Panc1 (cell line): ENCODE results near the gene PIWIL1. TPM values are rescaled to one million over a fixed set of nuclear protein-coding genes. Genes with fewer than 3 reads are reported as not detected.

ENCODE experiments used
- ATAC-seq: fragments of 200-7000 bp; cut with Tn5 transposase; 2 replicates; pipeline ENCODE4 v1.9.1; 2020; ENCODE audit warnings: mild to moderate bottlenecking, moderate library complexity
- BruUV-seq: library from RNA; stranded (reverse); fragments of 400-500 nt; replicated peaks from 2 replicates; lab custom pipeline; 2021; lab: Mats Ljungman, UMichigan
- CTCF ChIA-PET: fragments of 300-600 bp; sonication (Branson Sonifier 250); formaldehyde crosslinking; loops from one replicate; lab custom pipeline; 2022; ENCODE audit warnings: antibody characterized with exemption; lab: Charles Lee
- POLR2A ChIA-PET: fragments of 300-600 bp; sonication (Branson Sonifier 250); formaldehyde crosslinking; loops from one replicate; lab custom pipeline; 2022; ENCODE audit warnings: antibody characterized with exemption; lab: Charles Lee
- DNase-seq: peaks from one replicate; pipeline ENCODE4 v3.0.0-alpha.2; 2010; ENCODE audit warnings: low read depth, low spot score
- H3K27ac ChIP-seq: 2 replicates; pipeline ENCODE4 v1.5.1; 2011; ENCODE audit warnings: mild to moderate bottlenecking, low read length, inconsistent platforms
- H3K27me3 ChIP-seq: fragments of 200-500 bp; sonication (Bioruptor generic); 2 replicates; pipeline ENCODE4 v1.6.0; 2014; ENCODE audit warnings: low read length, inconsistent platforms; ENCODE audit not compliant: control insufficient read depth, insufficient read depth
- H3K36me3 ChIP-seq: fragments of 200-500 bp; sonication (Bioruptor generic); 2 replicates; pipeline ENCODE4 v1.5.1; 2014; ENCODE audit warnings: inconsistent platforms, mild to moderate bottlenecking, low read length, moderate library complexity; ENCODE audit not compliant: control insufficient read depth, insufficient read depth
- H3K4me1 ChIP-seq: 2 replicates; pipeline ENCODE4 v1.5.1; 2011; ENCODE audit warnings: inconsistent platforms, mild to moderate bottlenecking, low read length, moderate library complexity; ENCODE audit not compliant: control insufficient read depth, insufficient read depth
- H3K4me3 ChIP-seq, 2 experiments: 2 replicates each; pipeline ENCODE4 v1.5.1; 2011 to 2012; ENCODE audit warnings: low read depth in 2 of 2, low read length in 2 of 2, mild to moderate bottlenecking in 2 of 2, inconsistent platforms in 1 of 2, moderate library complexity in 1 of 2
- H3K9me3 ChIP-seq: fragments of 200-500 bp; sonication (Bioruptor generic); 2 replicates; pipeline ENCODE4 v1.5.1; 2014; ENCODE audit warnings: low read depth, mild to moderate bottlenecking, inconsistent platforms, low read length, moderate library complexity; ENCODE audit not compliant: control insufficient read depth, insufficient read depth
- CTCF ChIP-seq: fragments of 450-650 bp; IDR thresholded peaks from 2 replicates; pipeline ENCODE4 v1.5.1; 2017; ENCODE audit warnings: mild to moderate bottlenecking
- POLR2AphosphoS5 ChIP-seq: IDR thresholded peaks from 2 replicates; pipeline ENCODE4 v1.6.1; 2012; ENCODE audit warnings: mild to moderate bottlenecking, low read depth, low read length, moderate library complexity
- REST ChIP-seq, 2 experiments: IDR thresholded peaks; 2 replicates each; pipeline ENCODE4 v1.6.1; 2011 to 2012; ENCODE audit warnings: low read depth in 2 of 2, control low read depth in 1 of 2, low read length in 1 of 2, mild to moderate bottlenecking in 1 of 2, moderate library complexity in 1 of 2; ENCODE audit not compliant: insufficient read depth in 1 of 2
- SIN3A ChIP-seq: IDR thresholded peaks from 2 replicates; pipeline ENCODE4 v1.6.1; 2012; ENCODE audit warnings: low read depth, mild to moderate bottlenecking, low read length, moderate library complexity, borderline replicate concordance; ENCODE audit not compliant: insufficient read depth
- TCF7L2 ChIP-seq: IDR thresholded peaks from 2 replicates; pipeline ENCODE4 v1.6.1; 2011; ENCODE audit warnings: mild to moderate bottlenecking, low read depth, low read length, inconsistent platforms
- in situ Hi-C: cut with HindIII; loops from 2 replicates; pipeline ENCODE4 v1.10.0; 2016; ENCODE audit warnings: low sequenced_read_pairs, low pct_unique_long_range_greater_than_20kb
- intact Hi-C: fragments of 100-400 bp; cut with micrococcal nuclease; formaldehyde crosslinking; loops from one replicate; pipeline ENCODE4 v1.10.0; 2022; ENCODE audit not compliant: unreplicated experiment
- total RNA-seq: library from RNA; stranded (reverse); gene quantifications from one replicate; pipeline ENCODE4 v1.2.1, GENCODE V29; 2021; ENCODE audit not compliant: unreplicated experiment

Gene PIWIL1
- total RNA-seq, 1 experiment from 2014 or later: not detected

GRCh38 chr12:130357729-130358330, 20.1 kb downstream of the PIWIL1 start:
- no peaks in the 10 kb centered on the region for H3K9me3 ChIP-seq
- H3K4me3 ChIP-seq: no peak overlapping the region
- no peaks in the 10 kb centered on the region for H3K36me3 ChIP-seq
- TF ChIP-seq TCF7L2 (no peak), CTCF (no peak), POLR2AphosphoS5 (no peak), SIN3A (no peak), REST (IDR thresholded peaks at IDR 0.05; ENCODE audit: insufficient read depth in 1 of 2, low read depth in 2 of 2, low read length in 1 of 2) (no peak)
- peaks cover 31% of the 10 kb centered on the region for H3K27me3 ChIP-seq
- in situ Hi-C loops: no loop called here
- intact Hi-C loops: no loop called here
- ChIA-PET CTCF (no interaction called here), POLR2A (no interaction called here)
- no peaks in the 10 kb centered on the region for H3K4me1 ChIP-seq
- BruUV-seq: no TSS peak
- no peak overlapping the region for H3K27ac ChIP-seq
- ATAC-seq (no peak), DNase-seq (no peak)

- CTCF ChIA-PET: no interaction called here
- POLR2A ChIA-PET: no interaction called here
- no peak for ATAC-seq
- peaks cover 16% of the 10 kb centered on the region for H3K27me3 ChIP-seq
- H3K4me1 ChIP-seq: no peaks in the 10 kb centered on the region
- BruUV-seq: no TSS peak
- H3K9me3 ChIP-seq: no peaks in the 10 kb centered on the region
- H3K36me3 ChIP-seq: no peaks in the 10 kb centered on the region
- no peak for DNase-seq
- intact Hi-C loops (no loop called here), in situ Hi-C loops (no loop called here)
- no peak overlapping the region for H3K27ac ChIP-seq
- H3K4me3 ChIP-seq: no peak overlapping the region
- TF ChIP-seq SIN3A (no peak), TCF7L2 (no peak), REST (IDR thresholded peaks at IDR 0.05; ENCODE audit: insufficient read depth in 1 of 2, low read depth in 2 of 2, low read length in 1 of 2) (no peak), CTCF (no peak), POLR2AphosphoS5 (no peak)
Measured at GRCh38 chr12:130362060-130362459, 24.4 kb downstream of the PIWIL1 start.
